BJ (cell line): ENCODE measurements around the gene CUTA. TPM values are rescaled to one million over a fixed set of nuclear protein-coding genes. Genes with fewer than 3 reads are reported as not detected.
A peak's percentile ranks its signal among the peaks of the same experiment; 100 is the strongest.

ENCODE experiments used
- CTCF ChIA-PET: fragments of 350-600 bp; formaldehyde crosslinking; extraction: SDS; loops from one replicate; lab custom pipeline; 2021; ENCODE audit warnings: antibody characterized with exemption, inconsistent platforms; lab: Yijun Ruan, JAX
- POLR2A ChIA-PET: fragments of 300-600 bp; sonication (Branson Sonifier 250); formaldehyde crosslinking; extraction: SDS; loops from one replicate; lab custom pipeline; 2021; ENCODE audit warnings: antibody characterized with exemption; lab: Charles Lee
- DNase-seq: peaks from one replicate; pipeline ENCODE4 v3.0.0-alpha.2; 2011; ENCODE audit warnings: low read depth
- H3K27me3 ChIP-seq: 2 replicates; pipeline ENCODE4 v1.6.0; 2011; ENCODE audit warnings: low read length; ENCODE audit not compliant: control insufficient read depth, insufficient read depth
- H3K36me3 ChIP-seq: 2 replicates; pipeline ENCODE4 v1.5.1; 2011; ENCODE audit warnings: low read length; ENCODE audit not compliant: control insufficient read depth, insufficient read depth
- H3K4me3 ChIP-seq: 2 replicates; pipeline ENCODE4 v1.5.1; 2011; ENCODE audit warnings: low read depth, mild to moderate bottlenecking, control low read depth, low read length
- CTCF ChIP-seq: IDR thresholded peaks from 2 replicates; pipeline ENCODE4 v1.5.1; 2011; ENCODE audit warnings: low read depth, mild to moderate bottlenecking, control low read depth, inconsistent platforms, low read length, moderate library complexity; ENCODE audit not compliant: insufficient read depth
- polyA plus RNA-seq: library from polyadenylated mRNA; depleted of rRNA; stranded (reverse); fragments of >200 nt; gene quantifications from 2 replicates; pipeline ENCODE4 v1.2.3, GENCODE V29; 2011

Gene CUTA
- polyA plus RNA-seq, 1 experiment = 369 TPM

DNA sequence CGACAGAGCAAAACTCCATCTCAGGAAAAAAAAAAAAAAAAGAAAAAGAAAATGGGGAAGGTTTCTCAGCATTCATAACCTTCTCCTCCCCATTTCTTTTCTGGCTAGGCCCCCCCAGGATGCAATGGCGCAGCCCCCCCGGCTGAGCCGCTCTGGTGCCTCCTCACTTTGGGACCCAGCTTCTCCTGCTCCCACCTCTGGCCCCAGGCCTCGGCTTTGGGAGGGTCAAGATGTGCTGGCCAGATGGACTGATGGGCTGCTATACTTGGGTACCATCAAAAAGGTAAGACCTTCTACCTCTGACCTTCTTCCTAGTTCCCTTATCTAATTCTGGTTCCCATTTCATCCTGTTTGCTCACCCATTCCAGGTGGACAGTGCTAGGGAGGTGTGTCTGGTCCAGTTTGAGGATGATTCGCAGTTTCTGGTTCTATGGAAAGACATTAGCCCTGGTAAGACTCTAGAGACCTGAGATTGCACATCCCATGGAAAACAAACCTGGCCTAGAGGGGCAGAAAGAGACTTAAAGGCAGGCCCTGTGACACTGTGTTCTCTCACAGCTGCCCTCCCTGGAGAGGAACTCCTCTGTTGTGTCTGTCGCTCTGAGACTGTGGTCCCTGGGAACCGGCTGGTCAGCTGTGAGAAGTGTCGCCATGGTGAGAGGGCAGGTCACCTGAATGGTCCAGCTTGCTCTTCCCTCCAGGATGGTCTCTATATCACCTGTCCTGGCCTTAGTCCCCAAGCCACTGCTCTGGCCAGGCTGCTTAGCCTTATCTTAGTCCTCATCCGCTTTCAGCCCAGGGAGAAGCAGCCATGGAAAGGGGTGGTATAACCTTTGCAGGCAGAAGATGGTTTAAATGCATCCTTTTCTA, 5.5 kb downstream of the CUTA start:
- TF ChIP-seq CTCF = no peak
- H3K4me3 ChIP-seq = no peak overlapping the region
- CTCF ChIA-PET = interaction anchor here (0.7 kb wide), 1 partner anchor 14 kb away, joined by 3 read pairs; no protein-coding TSS in a partner anchor
- H3K36me3 ChIP-seq = peaks cover 25% of the 10 kb centered on the region
- no peak for DNase-seq
- POLR2A ChIA-PET = no interaction called here
- H3K27me3 ChIP-seq = no peaks in the 10 kb centered on the region

- H3K36me3 ChIP-seq = peaks cover 25% of the 10 kb centered on the region
- CTCF ChIA-PET = interaction anchor here (0.7 kb wide), 1 partner anchor 15 kb away, joined by 3 read pairs; no protein-coding TSS in a partner anchor
Observed at GRCh38 chr6:33411632-33412005, 6.3 kb downstream of the CUTA start.

GRCh38 chr6:33410711-33411631, 6.9 kb downstream of the CUTA start, which contains the start of gene PHF1:
Gene PHF1, plus strand, starts transcription at chr6:33411014. Its CDS starts 1,250 bp downstream, at chr6:33412264.
- POLR2A ChIA-PET = interaction anchor here (0.6 to 0.7 kb wide), 3 partner anchors 16 to 203 kb away, joined by 3 read pairs; no protein-coding TSS in a partner anchor
- no peak for TF ChIP-seq CTCF
- Histone ChIP-seq H3K27me3 (no peaks in the 10 kb centered on the region), H3K4me3 (peak within 1 kb of the TSS; percentile 62), H3K36me3 (peaks cover 25% of the 10 kb centered on the region)
- CTCF ChIA-PET = no interaction called here
- DNase-seq = no peak

More at GRCh38 chr6:33411632-33412005, 6.3 kb downstream of the CUTA start:
- TF ChIP-seq CTCF = no peak
- Histone ChIP-seq H3K4me3 (peak overlapping the region; percentile 62), H3K27me3 (no peaks in the 10 kb centered on the region)
- POLR2A ChIA-PET = no interaction called here
- no peak for DNase-seq

DNA sequence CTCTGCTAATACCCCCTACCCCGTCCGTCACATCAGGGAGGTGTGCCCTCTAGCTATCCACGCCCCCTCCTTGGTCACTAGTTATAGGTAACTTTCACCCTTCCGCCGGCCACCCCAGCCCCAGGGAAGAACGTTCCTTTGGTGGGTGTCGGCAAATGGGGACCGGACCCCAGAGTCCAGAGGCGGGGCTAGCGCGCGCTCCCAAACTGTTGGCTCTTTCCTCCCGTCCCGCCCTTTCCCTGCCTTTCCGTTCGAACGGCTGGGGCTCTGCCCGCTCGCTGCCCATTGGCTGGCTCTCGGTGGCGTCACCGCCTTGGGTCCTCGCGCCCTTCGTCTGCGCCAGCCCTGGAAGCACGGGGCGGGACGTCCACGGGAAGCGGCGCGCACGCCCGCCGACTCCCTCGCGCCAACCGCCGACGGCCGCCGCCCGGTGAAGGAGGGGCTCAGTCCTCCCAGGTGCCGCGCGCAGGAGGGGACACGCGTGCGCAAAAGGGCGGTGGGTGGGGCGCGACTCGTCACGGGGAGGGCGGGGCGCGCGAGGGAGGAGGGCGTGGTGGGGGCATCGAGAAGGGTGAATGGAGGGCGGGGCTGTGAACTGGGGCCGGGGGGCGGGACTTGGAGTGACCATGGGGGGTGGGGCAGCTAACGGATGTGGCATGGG, 7.7 kb downstream of the CUTA start:
- TF ChIP-seq CTCF = no peak
- peak; percentile 76 for DNase-seq
- Histone ChIP-seq H3K4me3 (peak overlapping the region; percentile 62), H3K36me3 (peaks cover 17% of the 10 kb centered on the region), H3K27me3 (no peaks in the 10 kb centered on the region)
- ChIA-PET POLR2A (interaction anchor here (0.6 to 0.7 kb wide), 3 partner anchors 15 to 203 kb away, joined by 3 to 6 read pairs (median 3); no protein-coding TSS in a partner anchor), CTCF (no interaction called here)
